Measurements from ENCODE around the gene CELA2B. TPM values are rescaled to one million over a fixed set of nuclear protein-coding genes. Genes with fewer than 3 reads are reported as not detected.
A peak's percentile ranks its signal among the peaks of the same experiment; 100 is the strongest.

The CELA2B gene
- total RNA-seq, 4 donors from 2014 or later: not detected

DNA sequence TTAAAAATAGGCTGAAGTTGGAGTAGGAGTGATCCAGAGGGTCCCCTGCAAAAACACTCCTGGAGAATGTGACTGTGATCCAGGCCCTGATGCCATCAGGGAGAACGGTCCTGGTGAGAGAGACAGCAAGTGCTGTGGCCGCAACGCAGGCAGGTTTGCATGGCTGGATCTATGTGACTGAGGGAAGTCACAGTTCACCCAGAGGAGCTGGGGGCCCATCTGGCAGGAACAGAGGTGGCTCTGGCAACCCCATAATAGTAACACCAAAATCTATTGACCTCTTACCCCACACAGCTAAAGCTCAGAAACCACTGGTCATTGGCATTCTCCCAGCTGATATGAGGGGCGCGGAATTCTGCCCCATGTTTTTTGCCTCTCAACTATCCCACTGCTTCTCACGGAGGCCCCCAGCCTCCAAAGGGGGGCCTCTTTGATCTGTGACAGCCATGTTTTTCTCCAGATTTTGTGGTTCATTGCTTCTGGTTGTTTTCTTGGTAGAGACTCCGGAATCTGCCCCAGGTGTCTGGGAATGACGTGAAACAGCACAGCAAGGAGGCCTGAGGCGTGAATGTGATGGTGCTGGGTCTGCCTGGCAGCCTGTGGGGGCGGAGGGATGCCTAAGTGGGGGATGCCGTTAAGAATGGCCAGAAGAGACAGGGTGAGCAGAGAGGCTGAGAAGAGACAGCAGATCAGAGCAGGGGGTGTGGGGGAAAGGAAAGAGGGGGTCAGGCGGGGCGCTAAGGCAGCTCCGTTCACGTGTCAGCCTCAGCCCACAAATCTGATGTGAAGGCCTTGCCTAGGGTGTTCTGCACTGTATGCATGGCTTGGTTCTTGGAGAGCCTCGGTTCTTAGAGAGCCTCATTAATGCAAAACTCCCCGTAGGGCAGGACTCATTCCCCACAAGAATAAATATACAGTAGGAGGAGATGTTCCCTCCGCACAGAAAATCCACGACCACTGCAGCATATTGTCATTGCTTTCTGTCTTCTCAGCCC, 24.6 kb downstream of the CELA2B start:
- Histone ChIP-seq H3K4me3 (no peak overlapping the region), H3K27me3 (no peaks in the 10 kb centered on the region), H3K9me3 (no peaks in the 10 kb centered on the region), H3K27ac (no peak overlapping the region), H3K4me1 (no peaks in the 10 kb centered on the region), H3K36me3 (peaks cover 0 to 32% (median 0%) of the 10 kb centered on the region in 3 donors)
- TF ChIP-seq, protein P1, sequence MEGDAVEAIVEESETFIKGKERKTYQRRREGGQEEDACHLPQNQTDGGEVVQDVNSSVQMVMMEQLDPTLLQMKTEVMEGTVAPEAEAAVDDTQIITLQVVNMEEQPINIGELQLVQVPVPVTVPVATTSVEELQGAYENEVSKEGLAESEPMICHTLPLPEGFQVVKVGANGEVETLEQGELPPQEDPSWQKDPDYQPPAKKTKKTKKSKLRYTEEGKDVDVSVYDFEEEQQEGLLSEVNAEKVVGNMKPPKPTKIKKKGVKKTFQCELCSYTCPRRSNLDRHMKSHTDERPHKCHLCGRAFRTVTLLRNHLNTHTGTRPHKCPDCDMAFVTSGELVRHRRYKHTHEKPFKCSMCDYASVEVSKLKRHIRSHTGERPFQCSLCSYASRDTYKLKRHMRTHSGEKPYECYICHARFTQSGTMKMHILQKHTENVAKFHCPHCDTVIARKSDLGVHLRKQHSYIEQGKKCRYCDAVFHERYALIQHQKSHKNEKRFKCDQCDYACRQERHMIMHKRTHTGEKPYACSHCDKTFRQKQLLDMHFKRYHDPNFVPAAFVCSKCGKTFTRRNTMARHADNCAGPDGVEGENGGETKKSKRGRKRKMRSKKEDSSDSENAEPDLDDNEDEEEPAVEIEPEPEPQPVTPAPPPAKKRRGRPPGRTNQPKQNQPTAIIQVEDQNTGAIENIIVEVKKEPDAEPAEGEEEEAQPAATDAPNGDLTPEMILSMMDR (IDR thresholded peaks at IDR 0.05): no peak
- no peak for TF ChIP-seq POLR2A (IDR thresholded peaks at IDR 0.05)
- no peak for DNase-seq

DNA sequence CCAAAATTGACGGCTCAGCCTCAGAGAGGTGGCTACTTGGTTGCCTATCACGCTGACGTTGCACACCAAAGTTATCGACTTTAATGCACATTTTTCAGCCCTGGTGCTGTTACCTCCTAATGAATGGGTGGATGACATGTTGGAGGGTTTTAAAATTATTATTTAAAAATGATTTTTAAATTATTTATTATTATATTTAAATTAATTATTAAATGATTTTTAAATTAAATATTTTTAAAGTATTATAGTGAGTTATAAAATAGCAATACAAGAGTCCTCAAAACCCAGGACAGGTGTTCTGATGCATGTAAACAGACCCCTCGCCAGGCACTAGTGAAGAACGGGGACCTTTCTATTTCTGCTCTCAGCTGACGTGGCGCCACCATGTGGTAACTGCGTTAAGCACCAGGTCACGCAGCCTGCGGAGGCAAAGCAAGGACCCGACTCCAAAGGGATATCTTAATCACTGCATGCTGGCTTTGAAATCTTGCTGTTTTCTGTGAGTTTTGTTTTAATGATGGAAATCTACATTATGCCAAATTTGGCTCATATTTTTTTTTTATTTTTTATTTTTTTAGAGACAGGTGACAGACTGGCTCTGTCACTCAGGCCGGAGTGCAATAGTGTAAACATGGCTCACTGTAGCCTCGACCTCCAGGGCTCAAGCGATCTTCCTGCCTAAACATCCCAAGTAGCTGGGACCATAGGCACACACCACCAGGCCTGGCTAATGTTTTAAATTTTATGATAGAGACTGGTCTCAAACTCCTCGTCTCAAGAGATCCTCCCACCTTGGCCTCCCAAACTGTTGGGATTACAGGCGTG, 25.5 kb downstream of the CELA2B start:
- no peaks in the 10 kb centered on the region for H3K9me3 ChIP-seq
- peak; percentile 46 to 82 (median 73) for DNase-seq
- H3K4me1 ChIP-seq: no peaks in the 10 kb centered on the region
- H3K36me3 ChIP-seq: peaks cover 0 to 35% (median 0%) of the 10 kb centered on the region in 3 donors
- H3K4me3 ChIP-seq: no peak overlapping the region
- TF ChIP-seq, protein P1 (IDR thresholded peaks at IDR 0.05): peak; percentile 20 to 72 (median 59)
- TF ChIP-seq POLR2A (IDR thresholded peaks at IDR 0.05): no peak
- no peak overlapping the region for H3K27ac ChIP-seq
- H3K27me3 ChIP-seq: no peaks in the 10 kb centered on the region

DNA sequence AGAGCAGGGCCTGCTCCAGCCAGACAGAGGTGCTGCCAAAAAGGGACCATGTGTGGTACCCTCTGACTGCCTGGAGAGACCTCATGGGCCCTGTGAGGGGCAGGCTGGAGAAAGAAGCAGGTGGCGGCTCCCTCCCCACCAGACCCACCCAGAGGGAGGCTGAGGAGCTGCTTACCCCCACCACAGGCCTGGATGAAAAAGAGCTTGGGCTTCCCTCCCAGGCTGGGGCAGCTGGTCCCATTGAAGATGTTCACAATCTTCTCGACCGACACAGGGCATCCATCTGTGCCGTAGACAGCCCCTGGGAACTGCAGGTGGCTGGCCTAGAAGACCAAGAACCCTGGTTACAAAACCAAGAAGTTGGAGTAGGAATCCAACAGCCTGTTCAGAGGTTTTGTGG, 28.5 kb downstream of the CELA2B start:
- no peak overlapping the region for H3K4me3 ChIP-seq
- no peaks in the 10 kb centered on the region for H3K9me3 ChIP-seq
- H3K4me1 ChIP-seq: no peaks in the 10 kb centered on the region
- H3K36me3 ChIP-seq: peaks cover 0 to 44% (median 0%) of the 10 kb centered on the region in 3 donors
- TF ChIP-seq POLR2A (IDR thresholded peaks at IDR 0.05): no peak
- TF ChIP-seq, protein P1 (IDR thresholded peaks at IDR 0.05): no peak
- H3K27me3 ChIP-seq: no peaks in the 10 kb centered on the region
- no peak for DNase-seq
- H3K27ac ChIP-seq: no peak overlapping the region

DNA sequence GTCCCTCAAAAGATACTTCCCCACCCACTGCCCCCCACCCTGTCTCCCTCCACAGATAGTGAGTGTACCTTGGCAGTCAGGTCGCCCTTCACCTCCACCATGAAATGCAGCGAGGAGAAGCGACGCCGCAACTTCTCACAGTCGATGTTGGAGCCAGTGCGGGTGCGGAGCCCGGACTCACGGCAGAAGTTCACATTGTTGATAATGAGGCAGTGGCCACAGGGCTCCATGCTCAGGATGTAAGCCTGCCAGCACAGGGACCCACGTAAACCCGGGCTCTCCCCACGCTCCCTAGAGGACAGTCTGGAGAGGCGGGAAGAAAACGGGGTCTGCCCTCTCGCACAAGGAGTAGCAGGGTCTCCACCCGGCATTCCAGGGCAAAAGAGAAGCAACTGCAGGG, 30.9 kb downstream of the CELA2B start:
- Histone ChIP-seq H3K27ac (no peak overlapping the region), H3K9me3 (no peaks in the 10 kb centered on the region), H3K4me3 (no peak overlapping the region), H3K36me3 (peaks cover 0 to 40% (median 0%) of the 10 kb centered on the region in 3 donors), H3K27me3 (no peaks in the 10 kb centered on the region), H3K4me1 (no peaks in the 10 kb centered on the region)
- no peak for TF ChIP-seq POLR2A (IDR thresholded peaks at IDR 0.05)
- TF ChIP-seq, protein P1 (IDR thresholded peaks at IDR 0.05): no peak
- DNase-seq: no peak

DNA sequence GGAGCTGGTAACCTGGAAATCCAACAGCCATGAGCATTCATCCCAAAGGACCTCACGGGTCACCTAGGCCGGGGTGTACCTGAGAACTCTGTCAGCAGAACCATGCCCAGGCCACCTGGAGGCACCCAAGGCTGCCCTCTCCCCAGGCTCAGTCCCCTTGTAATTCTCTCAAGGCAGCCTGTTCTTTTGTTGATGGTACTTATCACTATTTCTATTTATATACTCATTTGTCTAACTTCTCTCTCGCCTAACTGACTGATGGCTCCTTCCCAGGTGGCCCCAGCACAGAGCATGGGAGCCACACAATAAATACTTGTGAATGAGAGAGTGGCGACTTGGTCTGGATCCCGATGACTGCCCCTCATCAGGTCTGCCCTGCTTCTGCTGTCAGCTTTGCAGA, 31.4 kb downstream of the CELA2B start:
- peaks cover 0 to 45% (median 0%) of the 10 kb centered on the region in 3 donors for H3K36me3 ChIP-seq
- H3K4me3 ChIP-seq: no peak overlapping the region
- H3K9me3 ChIP-seq: no peaks in the 10 kb centered on the region
- no peak for DNase-seq
- TF ChIP-seq, protein P1 (IDR thresholded peaks at IDR 0.05): no peak
- TF ChIP-seq POLR2A (IDR thresholded peaks at IDR 0.05): no peak
- no peaks in the 10 kb centered on the region for H3K27me3 ChIP-seq
- no peaks in the 10 kb centered on the region for H3K4me1 ChIP-seq
- H3K27ac ChIP-seq: no peak overlapping the region
